IPS-18c (cell line): ENCODE data around the gene KCND3.

Source experiments
- H3K4me3 ChIP-seq: 2 replicates; pipeline ENCODE4 v1.7.0; 2013; ENCODE audit warnings: low read depth, mild to moderate bottlenecking, low read length, moderate library complexity; ENCODE audit not compliant: insufficient read depth
- H3K9me3 ChIP-seq: one replicate; pipeline ENCODE4 v1.6.1; 2013; ENCODE audit warnings: mild to moderate bottlenecking, low read length, moderate library complexity; ENCODE audit not compliant: control insufficient read depth, insufficient read depth

Gene KCND3

GRCh38 chr1:111852261-111852721, 137.2 kb downstream of the KCND3 start:
- Histone ChIP-seq H3K9me3 (peaks cover 2% of the 10 kb centered on the region), H3K4me3 (no peak overlapping the region)

- Histone ChIP-seq H3K4me3 (no peak overlapping the region), H3K9me3 (peaks cover 2% of the 10 kb centered on the region)
Measured at GRCh38 chr1:111851552-111851951, 137.9 kb downstream of the KCND3 start.

GRCh38 chr1:111850109-111850508, 139.4 kb downstream of the KCND3 start:
- Histone ChIP-seq H3K9me3 (peaks cover 2% of the 10 kb centered on the region), H3K4me3 (no peak overlapping the region)

- Histone ChIP-seq H3K9me3 (peaks cover 2% of the 10 kb centered on the region), H3K4me3 (no peak overlapping the region)
Measured at GRCh38 chr1:111848852-111849545, 140.5 kb downstream of the KCND3 start.

GRCh38 chr1:111847466-111847865, 142.0 kb downstream of the KCND3 start:
- no peak overlapping the region for H3K4me3 ChIP-seq
- no peaks in the 10 kb centered on the region for H3K9me3 ChIP-seq

GRCh38 chr1:111846842-111847241, 142.6 kb downstream of the KCND3 start:
- Histone ChIP-seq H3K4me3 (no peak overlapping the region), H3K9me3 (no peaks in the 10 kb centered on the region)

GRCh38 chr1:111843177-111843576, 146.3 kb downstream of the KCND3 start:
- no peaks in the 10 kb centered on the region for H3K9me3 ChIP-seq
- H3K4me3 ChIP-seq: no peak overlapping the region

- H3K9me3 ChIP-seq: no peaks in the 10 kb centered on the region
- H3K4me3 ChIP-seq: no peak overlapping the region
Measured at GRCh38 chr1:111842411-111842810, 147.1 kb downstream of the KCND3 start.

- no peak overlapping the region for H3K4me3 ChIP-seq
- no peaks in the 10 kb centered on the region for H3K9me3 ChIP-seq
Measured at GRCh38 chr1:111841746-111842145, 147.7 kb downstream of the KCND3 start.

- Histone ChIP-seq H3K9me3 (no peaks in the 10 kb centered on the region), H3K4me3 (no peak overlapping the region)
Measured at GRCh38 chr1:111841189-111841588, 148.3 kb downstream of the KCND3 start.

- Histone ChIP-seq H3K4me3 (no peak overlapping the region), H3K9me3 (no peaks in the 10 kb centered on the region)
Measured at GRCh38 chr1:111837393-111837792, 152.1 kb downstream of the KCND3 start.

GRCh38 chr1:111836111-111836510, 153.4 kb downstream of the KCND3 start:
- Histone ChIP-seq H3K4me3 (no peak overlapping the region), H3K9me3 (no peaks in the 10 kb centered on the region)

GRCh38 chr1:111835514-111835913, 154.0 kb downstream of the KCND3 start:
- H3K9me3 ChIP-seq: no peaks in the 10 kb centered on the region
- no peak overlapping the region for H3K4me3 ChIP-seq

GRCh38 chr1:111834956-111835355, 154.5 kb downstream of the KCND3 start:
- Histone ChIP-seq H3K4me3 (no peak overlapping the region), H3K9me3 (no peaks in the 10 kb centered on the region)

GRCh38 chr1:111833334-111833733, 156.1 kb downstream of the KCND3 start:
- Histone ChIP-seq H3K4me3 (no peak overlapping the region), H3K9me3 (no peaks in the 10 kb centered on the region)

GRCh38 chr1:111832521-111833155, 156.8 kb downstream of the KCND3 start:
- Histone ChIP-seq H3K4me3 (no peak overlapping the region), H3K9me3 (no peaks in the 10 kb centered on the region)

- no peak overlapping the region for H3K4me3 ChIP-seq
- H3K9me3 ChIP-seq: no peaks in the 10 kb centered on the region
Measured at GRCh38 chr1:111831153-111831552, 158.3 kb downstream of the KCND3 start.

- H3K9me3 ChIP-seq: no peaks in the 10 kb centered on the region
- no peak overlapping the region for H3K4me3 ChIP-seq
Measured at GRCh38 chr1:111827946-111828345, 161.5 kb downstream of the KCND3 start.

- Histone ChIP-seq H3K4me3 (no peak overlapping the region), H3K9me3 (no peaks in the 10 kb centered on the region)
Measured at GRCh38 chr1:111826278-111826677, 163.2 kb downstream of the KCND3 start.
